Fibroblast of lung (primary cell): Measurements from ENCODE around the gene DLG2. TPM values are rescaled to one million over a fixed set of nuclear protein-coding genes. Genes with fewer than 3 reads are reported as not detected.

Experiments
- DNase-seq, 2 donors: peaks; one replicate each; pipeline versions ENCODE4 v3.0.0 to v3.0.0-alpha.2; 2010; ENCODE audit warnings: low read depth in 2 of 2
- H2AFZ ChIP-seq: 2 replicates; pipeline ENCODE4 v1.5.1; 2012; ENCODE audit warnings: low read length, control low read depth, inconsistent platforms
- H3K27ac ChIP-seq: 2 replicates; pipeline ENCODE4 v1.5.1; 2011; ENCODE audit warnings: low read length, control low read depth; ENCODE audit not compliant: insufficient read depth
- H3K27me3 ChIP-seq: 2 replicates; pipeline ENCODE4 v1.5.1; 2011; ENCODE audit warnings: mild to moderate bottlenecking, low read length; ENCODE audit not compliant: control insufficient read depth, insufficient read depth
- H3K36me3 ChIP-seq: 2 replicates; pipeline ENCODE4 v1.5.1; 2011; ENCODE audit warnings: low read length; ENCODE audit not compliant: control insufficient read depth, insufficient read depth
- H3K4me1 ChIP-seq: 2 replicates; pipeline ENCODE4 v1.5.1; 2011; ENCODE audit warnings: low read length; ENCODE audit not compliant: control insufficient read depth, insufficient read depth; ENCODE audit errors: extremely low read depth
- H3K4me2 ChIP-seq: 2 replicates; pipeline ENCODE4 v1.5.1; 2011; ENCODE audit warnings: low read length, control low read depth; ENCODE audit not compliant: insufficient read depth; ENCODE audit errors: extremely low read depth
- H3K4me3 ChIP-seq, 4 experiments: fragments of 200-600 bp in 1 of 4; sonication (generic) in 1 of 4; replicated peaks in 1 of 4; 2 replicates each; pipeline ENCODE4 v1.5.1; 2011 to 2016; ENCODE audit warnings: low read length in 4 of 4, low read depth in 3 of 4, mild to moderate bottlenecking in 3 of 4, control low read depth in 2 of 4, inconsistent platforms in 1 of 4, mixed read lengths in 1 of 4; ENCODE audit not compliant: insufficient read depth in 1 of 4; ENCODE audit errors: control extremely low read depth in 1 of 4
- H3K79me2 ChIP-seq: 2 replicates; pipeline ENCODE4 v1.5.1; 2012; ENCODE audit warnings: mild to moderate bottlenecking, low read length, inconsistent platforms; ENCODE audit not compliant: control insufficient read depth, insufficient read depth
- H3K9ac ChIP-seq: 2 replicates; pipeline ENCODE4 v1.5.1; 2011; ENCODE audit warnings: mild to moderate bottlenecking, low read length, control low read depth; ENCODE audit not compliant: insufficient read depth
- H3K9me3 ChIP-seq: 2 replicates; pipeline ENCODE4 v1.5.1; 2012; ENCODE audit warnings: low read depth, low read length; ENCODE audit not compliant: control insufficient read depth, insufficient read depth
- H4K20me1 ChIP-seq: 2 replicates; pipeline ENCODE4 v1.5.1; 2011; ENCODE audit warnings: low read length; ENCODE audit not compliant: control insufficient read depth, insufficient read depth; ENCODE audit errors: extremely low read depth
- EZH2 ChIP-seq: IDR thresholded peaks from 2 replicates; pipeline ENCODE4 v1.5.1; 2012; ENCODE audit warnings: low read length, control low read depth, mild to moderate bottlenecking; ENCODE audit errors: missing control alignments
- polyA plus RNA-seq, 2 donors: library from polyadenylated mRNA; depleted of rRNA in 1 of 2; stranded (reverse) in 1 of 2; unstranded in 1 of 2; fragments of >200 nt; gene quantifications; 2 replicates each; pipeline ENCODE4 v1.2.1, GENCODE V29; 2011 to 2012; ENCODE audit warnings: missing spikeins in 1 of 2
- total RNA-seq: library from RNA; depleted of rRNA; stranded (reverse); fragments of >200 nt; gene quantifications from 2 replicates; pipeline ENCODE4 v1.2.1, GENCODE V29; 2014
- TF ChIP-seq, protein P1 (sequence below), 2 donors: IDR thresholded peaks in 1 of 2; conservative IDR thresholded peaks in 1 of 2; 1 replicate in 1 of 2; 2 replicates in 1 of 2; pipeline ENCODE4 v1.5.1; 2011 to 2012; ENCODE audit warnings: low read length in 2 of 2, control low read depth in 1 of 2, inconsistent platforms in 1 of 2, low read depth in 1 of 2, mild to moderate bottlenecking in 1 of 2

Gene DLG2
- total and polyA plus RNA-seq, 2 donors (not counting 1 experiment from before 2014, with no cell fraction given): 0.77 to 2.3 TPM

- H3K4me2 ChIP-seq: no peak overlapping the region
- no peak for DNase-seq
- H3K9me3 ChIP-seq: no peaks in the 10 kb centered on the region
- no peaks in the 10 kb centered on the region for H3K36me3 ChIP-seq
- no peaks in the 10 kb centered on the region for H3K27me3 ChIP-seq
- H2AFZ ChIP-seq: no peak overlapping the region
- no peak overlapping the region for H3K4me3 ChIP-seq
- H3K9ac ChIP-seq: no peak overlapping the region
- H3K27ac ChIP-seq: no peak overlapping the region
- TF ChIP-seq, protein P1, sequence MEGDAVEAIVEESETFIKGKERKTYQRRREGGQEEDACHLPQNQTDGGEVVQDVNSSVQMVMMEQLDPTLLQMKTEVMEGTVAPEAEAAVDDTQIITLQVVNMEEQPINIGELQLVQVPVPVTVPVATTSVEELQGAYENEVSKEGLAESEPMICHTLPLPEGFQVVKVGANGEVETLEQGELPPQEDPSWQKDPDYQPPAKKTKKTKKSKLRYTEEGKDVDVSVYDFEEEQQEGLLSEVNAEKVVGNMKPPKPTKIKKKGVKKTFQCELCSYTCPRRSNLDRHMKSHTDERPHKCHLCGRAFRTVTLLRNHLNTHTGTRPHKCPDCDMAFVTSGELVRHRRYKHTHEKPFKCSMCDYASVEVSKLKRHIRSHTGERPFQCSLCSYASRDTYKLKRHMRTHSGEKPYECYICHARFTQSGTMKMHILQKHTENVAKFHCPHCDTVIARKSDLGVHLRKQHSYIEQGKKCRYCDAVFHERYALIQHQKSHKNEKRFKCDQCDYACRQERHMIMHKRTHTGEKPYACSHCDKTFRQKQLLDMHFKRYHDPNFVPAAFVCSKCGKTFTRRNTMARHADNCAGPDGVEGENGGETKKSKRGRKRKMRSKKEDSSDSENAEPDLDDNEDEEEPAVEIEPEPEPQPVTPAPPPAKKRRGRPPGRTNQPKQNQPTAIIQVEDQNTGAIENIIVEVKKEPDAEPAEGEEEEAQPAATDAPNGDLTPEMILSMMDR (conservative IDR thresholded peaks at IDR 0.05 in 1 of 2, IDR thresholded peaks at IDR 0.05 in 1 of 2; ENCODE audit: low read depth in 1 of 2, low read length in 2 of 2): no peak
- no peak for TF ChIP-seq EZH2
- no peaks in the 10 kb centered on the region for H3K79me2 ChIP-seq
- H4K20me1 ChIP-seq: no peaks in the 10 kb centered on the region
- H3K4me1 ChIP-seq: no peaks in the 10 kb centered on the region
These were observed 823.1 kb downstream of the DLG2 start for GRCh38 chr11:84804041-84804440.

- Histone ChIP-seq H2AFZ (no peak overlapping the region), H3K4me2 (no peak overlapping the region), H3K27ac (no peak overlapping the region), H3K27me3 (no peaks in the 10 kb centered on the region), H3K79me2 (no peaks in the 10 kb centered on the region), H3K9ac (no peak overlapping the region), H3K9me3 (no peaks in the 10 kb centered on the region), H3K4me1 (no peaks in the 10 kb centered on the region), H3K4me3 (no peak overlapping the region), H4K20me1 (no peaks in the 10 kb centered on the region), H3K36me3 (no peaks in the 10 kb centered on the region)
- DNase-seq: peak; percentile 22 to 51
- TF ChIP-seq EZH2: no peak
- TF ChIP-seq, protein P1 (conservative IDR thresholded peaks at IDR 0.05 in 1 of 2, IDR thresholded peaks at IDR 0.05 in 1 of 2; ENCODE audit: low read depth in 1 of 2, low read length in 2 of 2): peak; percentile 22 to 48
These were observed 826.3 kb downstream of the DLG2 start for GRCh38 chr11:84800755-84801346.

DNA sequence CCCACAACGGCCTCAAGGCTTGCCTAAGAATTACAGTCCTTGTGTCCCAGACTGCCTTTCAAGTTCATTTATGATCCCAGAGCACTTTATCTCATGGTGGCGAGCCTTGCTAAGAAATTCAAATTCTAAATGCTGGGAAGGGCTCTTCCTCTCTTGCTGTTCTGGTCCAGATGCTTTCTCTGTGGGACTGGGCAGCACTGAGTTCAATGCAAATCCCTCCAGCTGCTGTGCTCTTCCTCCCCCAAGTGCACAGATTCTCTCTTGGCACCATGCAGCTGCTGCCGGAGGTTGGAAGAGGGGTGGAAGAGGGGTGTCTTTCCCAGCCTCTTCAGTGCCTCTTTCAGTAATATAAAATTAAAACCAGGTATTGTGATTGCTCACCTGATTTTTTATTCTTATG, 828.0 kb downstream of the DLG2 start:
- H4K20me1 ChIP-seq: no peaks in the 10 kb centered on the region
- no peak for DNase-seq
- no peaks in the 10 kb centered on the region for H3K79me2 ChIP-seq
- no peaks in the 10 kb centered on the region for H3K36me3 ChIP-seq
- TF ChIP-seq, protein P1 (conservative IDR thresholded peaks at IDR 0.05 in 1 of 2, IDR thresholded peaks at IDR 0.05 in 1 of 2; ENCODE audit: low read depth in 1 of 2, low read length in 2 of 2): no peak
- no peak for TF ChIP-seq EZH2
- no peaks in the 10 kb centered on the region for H3K4me1 ChIP-seq
- H3K9ac ChIP-seq: no peak overlapping the region
- H3K27me3 ChIP-seq: no peaks in the 10 kb centered on the region
- no peak overlapping the region for H3K4me2 ChIP-seq
- no peak overlapping the region for H2AFZ ChIP-seq
- H3K9me3 ChIP-seq: no peaks in the 10 kb centered on the region
- no peak overlapping the region for H3K27ac ChIP-seq
- H3K4me3 ChIP-seq: no peak overlapping the region
